D721Med (cell line): ENCODE results near the gene TBCCD1.

ENCODE experiments used
- DNase-seq: peaks from one replicate; pipeline ENCODE4 v3.0.0; 2011; ENCODE audit warnings: low spot score; ENCODE audit not compliant: insufficient read length
- FAIRE-seq: peaks from 2 replicates; lab custom pipeline; 2011; peaks lifted over from hg19 to GRCh38; lab: Jason Lieb, UNC
- CTCF ChIP-seq: IDR thresholded peaks from 2 replicates; pipeline ENCODE4 v1.5.1; 2012; ENCODE audit warnings: mild to moderate bottlenecking, control low read depth; ENCODE audit not compliant: insufficient read depth; ENCODE audit errors: missing control alignments

The TBCCD1 gene

GRCh38 chr3:186524616-186525015, 42.5 kb downstream of the TBCCD1 start:
- DNase-seq (no peak), FAIRE-seq (no peak)
- TF ChIP-seq CTCF: no peak

GRCh38 chr3:186523434-186523833, 43.7 kb downstream of the TBCCD1 start:
- DNase-seq: no peak
- no peak for FAIRE-seq
- TF ChIP-seq CTCF: no peak

- no peak for TF ChIP-seq CTCF
- FAIRE-seq (no peak), DNase-seq (no peak)
Measured at GRCh38 chr3:186523022-186523421, 44.1 kb downstream of the TBCCD1 start.

- no peak for FAIRE-seq
Measured at GRCh38 chr3:186520957-186521842, 45.9 kb downstream of the TBCCD1 start.

GRCh38 chr3:186520431-186520830, 46.7 kb downstream of the TBCCD1 start:
- DNase-seq (no peak), FAIRE-seq (no peak)
- TF ChIP-seq CTCF: no peak

More at GRCh38 chr3:186520957-186521842, 45.9 kb downstream of the TBCCD1 start:
- no peak for DNase-seq
- no peak for TF ChIP-seq CTCF

GRCh38 chr3:186519021-186519658, 48.0 kb downstream of the TBCCD1 start:
- no peak for FAIRE-seq
- no peak for DNase-seq

More at GRCh38 chr3:186519021-186519658, 48.0 kb downstream of the TBCCD1 start:
- no peak for TF ChIP-seq CTCF
